Measurements from ENCODE around the gene TGFB1I1. TPM values are rescaled to one million over a fixed set of nuclear protein-coding genes. Genes with fewer than 3 reads are reported as not detected.

The TGFB1I1 gene
- total RNA-seq, 3 donors from 2014 or later: 17.4 to 31.8 (median 30.1) TPM

DNA sequence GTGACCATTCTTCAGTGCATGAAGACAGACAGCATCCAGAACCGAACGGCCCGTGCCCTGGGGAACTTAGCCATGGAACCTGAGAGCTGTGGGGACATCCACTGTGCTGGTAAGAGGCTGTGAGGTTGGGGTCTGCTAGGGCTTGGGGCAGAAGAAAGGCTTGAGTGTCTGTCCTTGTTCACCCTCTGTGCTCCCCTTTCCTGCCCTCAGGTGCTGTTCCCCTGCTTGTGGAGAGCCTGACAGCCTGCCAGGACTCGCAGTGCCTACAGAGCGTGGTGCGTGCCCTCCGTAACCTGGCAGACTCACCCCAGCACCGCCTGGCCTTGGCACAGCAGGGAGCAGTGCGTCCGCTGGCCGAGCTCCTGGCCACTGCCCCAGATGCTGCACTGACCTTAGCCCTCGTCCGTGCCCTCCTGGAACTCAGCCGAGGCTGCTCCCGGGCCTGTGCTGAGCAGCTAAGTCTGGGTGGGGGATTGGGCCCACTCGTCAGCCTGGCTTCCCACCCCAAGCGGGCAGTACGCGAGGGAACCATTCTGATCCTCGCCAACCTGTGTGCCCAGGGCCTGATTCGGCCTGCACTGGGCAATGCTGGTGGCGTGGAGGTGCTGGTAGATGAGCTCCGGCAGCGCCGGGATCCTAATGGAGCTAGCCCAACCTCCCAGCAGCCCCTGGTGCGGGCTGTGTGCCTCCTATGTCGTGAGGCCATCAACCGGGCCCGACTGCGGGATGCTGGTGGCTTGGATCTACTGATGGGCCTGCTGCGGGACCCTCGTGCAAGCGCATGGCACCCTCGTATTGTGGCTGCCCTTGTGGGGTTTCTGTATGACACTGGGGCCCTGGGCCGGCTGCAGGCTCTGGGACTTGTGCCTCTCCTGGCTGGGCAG is 9.8 kb upstream of the TGFB1I1 start:
- H3K4me3 ChIP-seq: no peak overlapping the region
- no peaks in the 10 kb centered on the region for H3K36me3 ChIP-seq
- no peaks in the 10 kb centered on the region for H3K9me3 ChIP-seq
- no peaks in the 10 kb centered on the region for H3K27me3 ChIP-seq
- peaks cover 5 to 6% of the 10 kb centered on the region in 2 donors for H3K4me1 ChIP-seq
- intact Hi-C loops (cut with DNase I; ENCODE audit: low total_unique reads): no loop called here
- TF ChIP-seq POLR2AphosphoS5 (IDR thresholded peaks at IDR 0.05) (no peak), POLR2A (IDR thresholded peaks at IDR 0.05) (no peak)
- TF ChIP-seq, protein P1, sequence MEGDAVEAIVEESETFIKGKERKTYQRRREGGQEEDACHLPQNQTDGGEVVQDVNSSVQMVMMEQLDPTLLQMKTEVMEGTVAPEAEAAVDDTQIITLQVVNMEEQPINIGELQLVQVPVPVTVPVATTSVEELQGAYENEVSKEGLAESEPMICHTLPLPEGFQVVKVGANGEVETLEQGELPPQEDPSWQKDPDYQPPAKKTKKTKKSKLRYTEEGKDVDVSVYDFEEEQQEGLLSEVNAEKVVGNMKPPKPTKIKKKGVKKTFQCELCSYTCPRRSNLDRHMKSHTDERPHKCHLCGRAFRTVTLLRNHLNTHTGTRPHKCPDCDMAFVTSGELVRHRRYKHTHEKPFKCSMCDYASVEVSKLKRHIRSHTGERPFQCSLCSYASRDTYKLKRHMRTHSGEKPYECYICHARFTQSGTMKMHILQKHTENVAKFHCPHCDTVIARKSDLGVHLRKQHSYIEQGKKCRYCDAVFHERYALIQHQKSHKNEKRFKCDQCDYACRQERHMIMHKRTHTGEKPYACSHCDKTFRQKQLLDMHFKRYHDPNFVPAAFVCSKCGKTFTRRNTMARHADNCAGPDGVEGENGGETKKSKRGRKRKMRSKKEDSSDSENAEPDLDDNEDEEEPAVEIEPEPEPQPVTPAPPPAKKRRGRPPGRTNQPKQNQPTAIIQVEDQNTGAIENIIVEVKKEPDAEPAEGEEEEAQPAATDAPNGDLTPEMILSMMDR (IDR thresholded peaks at IDR 0.05): no peak
- no peak overlapping the region for H3K27ac ChIP-seq
- DNase-seq (ENCODE audit: low spot score in 2 of 2): no peak

DNA sequence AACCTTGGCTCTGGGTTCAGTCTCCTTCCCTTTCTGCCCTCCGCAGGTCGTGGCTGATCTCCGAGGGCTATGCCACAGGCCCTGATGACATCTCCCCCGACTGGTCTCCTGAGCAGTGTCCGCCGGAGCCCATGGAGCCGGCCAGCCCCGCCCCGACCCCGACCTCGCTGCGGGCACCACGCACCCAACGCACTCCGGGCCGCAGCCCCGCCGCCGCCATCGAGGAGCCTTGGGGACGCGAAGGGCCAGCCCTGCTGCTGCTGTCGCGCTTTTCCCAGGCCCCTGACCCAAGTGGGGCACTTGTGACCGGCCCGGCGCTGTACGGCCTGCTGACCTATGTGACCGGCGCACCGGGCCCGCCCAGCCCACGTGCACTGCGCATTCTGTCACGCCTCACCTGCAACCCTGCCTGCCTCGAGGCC is 7.6 kb upstream of the TGFB1I1 start:
- intact Hi-C loops (cut with DNase I; ENCODE audit: low total_unique reads): no loop called here
- DNase-seq (ENCODE audit: low spot score in 2 of 2): no peak
- H3K36me3 ChIP-seq: no peaks in the 10 kb centered on the region
- TF ChIP-seq, protein P1 (IDR thresholded peaks at IDR 0.05): no peak
- TF ChIP-seq POLR2A (IDR thresholded peaks at IDR 0.05) (no peak), POLR2AphosphoS5 (IDR thresholded peaks at IDR 0.05) (no peak)
- H3K4me3 ChIP-seq: no peak overlapping the region
- no peaks in the 10 kb centered on the region for H3K4me1 ChIP-seq
- no peak overlapping the region for H3K27ac ChIP-seq
- H3K27me3 ChIP-seq: no peaks in the 10 kb centered on the region
- no peaks in the 10 kb centered on the region for H3K9me3 ChIP-seq

DNA sequence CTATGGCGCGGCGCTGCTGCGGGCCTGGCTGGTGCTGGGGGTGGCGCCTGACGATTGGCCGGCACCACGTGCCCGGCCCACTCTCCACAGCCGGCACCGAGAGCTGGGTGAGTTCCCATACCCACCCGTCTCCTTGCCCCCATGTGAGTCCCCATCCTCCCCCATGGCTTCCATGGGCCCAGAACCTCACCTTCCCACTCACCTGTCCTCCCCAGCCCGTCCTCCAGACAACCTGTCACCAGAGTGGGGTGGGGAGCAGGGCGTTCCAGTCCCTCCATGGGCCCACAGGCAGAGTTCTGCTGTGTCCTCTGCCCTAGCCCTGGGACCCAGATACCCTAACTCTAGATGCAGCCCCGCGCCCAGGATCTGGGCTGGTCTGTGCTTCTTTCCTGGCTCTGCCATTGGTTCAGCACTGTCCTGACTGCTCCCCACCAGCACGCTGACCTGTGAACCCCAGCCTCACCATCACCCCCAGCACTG is 7.1 kb upstream of the TGFB1I1 start:
- intact Hi-C loops (cut with DNase I; ENCODE audit: low total_unique reads): no loop called here
- TF ChIP-seq POLR2A (IDR thresholded peaks at IDR 0.05): no peak
- no peaks in the 10 kb centered on the region for H3K36me3 ChIP-seq
- no peak overlapping the region for H3K27ac ChIP-seq
- no peaks in the 10 kb centered on the region for H3K9me3 ChIP-seq
- no peaks in the 10 kb centered on the region for H3K4me1 ChIP-seq
- no peak overlapping the region for H3K4me3 ChIP-seq
- no peak for DNase-seq (ENCODE audit: low spot score in 2 of 2)
- no peaks in the 10 kb centered on the region for H3K27me3 ChIP-seq

DNA sequence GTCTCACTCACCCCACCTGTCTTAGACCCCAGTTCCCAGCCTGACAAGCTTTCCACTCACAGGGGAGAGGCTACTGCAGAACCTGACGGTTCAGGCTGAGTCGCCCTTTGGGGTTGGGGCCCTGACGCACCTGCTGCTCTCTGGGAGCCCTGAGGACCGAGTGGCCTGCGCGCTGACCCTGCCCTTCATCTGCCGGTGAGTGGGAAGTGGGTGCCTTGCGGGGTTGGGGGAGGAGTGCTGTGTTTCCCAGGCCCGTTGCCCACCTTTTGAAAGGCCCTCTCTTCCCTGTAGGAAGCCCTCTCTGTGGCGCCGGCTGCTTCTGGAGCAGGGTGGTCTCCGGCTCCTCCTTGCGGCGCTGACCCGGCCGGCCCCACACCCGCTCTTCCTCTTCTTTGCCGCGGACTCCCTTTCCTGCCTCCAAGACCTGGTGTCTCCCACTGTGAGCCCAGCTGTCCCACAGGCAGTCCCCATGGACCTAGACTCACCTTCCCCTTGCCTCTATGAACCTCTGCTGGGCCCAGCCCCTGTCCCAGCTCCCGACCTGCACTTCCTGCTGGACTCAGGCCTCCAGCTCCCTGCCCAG is 6.1 kb upstream of the TGFB1I1 start:
- intact Hi-C loops (cut with DNase I; ENCODE audit: low total_unique reads): no loop called here
- TF ChIP-seq, protein P1 (IDR thresholded peaks at IDR 0.05): no peak
- TF ChIP-seq POLR2A (IDR thresholded peaks at IDR 0.05): no peak
- no peak for TF ChIP-seq POLR2AphosphoS5 (IDR thresholded peaks at IDR 0.05)
- no peaks in the 10 kb centered on the region for H3K36me3 ChIP-seq

DNA sequence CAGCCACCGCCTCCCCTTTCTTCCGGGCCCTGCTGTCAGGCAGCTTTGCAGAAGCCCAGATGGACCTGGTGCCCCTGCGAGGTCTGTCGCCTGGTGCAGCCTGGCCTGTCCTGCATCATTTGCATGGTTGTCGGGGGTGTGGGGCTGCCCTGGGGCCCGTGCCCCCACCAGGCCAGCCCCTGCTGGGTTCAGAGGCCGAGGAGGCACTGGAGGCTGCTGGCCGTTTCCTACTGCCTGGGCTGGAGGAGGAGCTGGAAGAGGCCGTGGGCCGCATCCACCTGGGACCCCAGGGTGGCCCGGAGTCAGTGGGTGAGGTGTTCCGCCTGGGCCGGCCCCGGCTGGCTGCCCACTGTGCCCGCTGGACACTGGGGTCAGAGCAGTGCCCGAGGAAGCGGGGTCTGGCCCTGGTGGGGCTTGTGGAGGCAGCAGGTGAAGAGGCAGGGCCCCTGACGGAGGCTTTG is 5.5 kb upstream of the TGFB1I1 start:
- Histone ChIP-seq H3K27me3 (no peaks in the 10 kb centered on the region), H3K9me3 (no peaks in the 10 kb centered on the region), H3K4me1 (no peaks in the 10 kb centered on the region), H3K36me3 (no peaks in the 10 kb centered on the region), H3K4me3 (no peak overlapping the region), H3K27ac (no peak overlapping the region)
- DNase-seq (ENCODE audit: low spot score in 2 of 2): no peak
- TF ChIP-seq POLR2A (IDR thresholded peaks at IDR 0.05) (no peak), POLR2AphosphoS5 (IDR thresholded peaks at IDR 0.05) (no peak)
- TF ChIP-seq, protein P1 (IDR thresholded peaks at IDR 0.05): no peak
- intact Hi-C loops (cut with DNase I; ENCODE audit: low total_unique reads): no loop called here

More for the DNA sequence above, 6.1 kb upstream of the TGFB1I1 start:
- Histone ChIP-seq H3K4me3 (no peak overlapping the region), H3K9me3 (no peaks in the 10 kb centered on the region), H3K27me3 (no peaks in the 10 kb centered on the region), H3K4me1 (no peaks in the 10 kb centered on the region), H3K27ac (no peak overlapping the region)
- DNase-seq (ENCODE audit: low spot score in 2 of 2): no peak

Data from breast epithelium (tissue), 4 donors.